Glomerular visceral epithelial cell (primary cell): ENCODE results near the gene CRY2.
"Not testable (repeated sequence)": the region's sequence is repeated elsewhere in the genome, so short reads cannot be mapped to it uniquely, and the experiment has no call there.

ENCODE experiments used
- DNase-seq: peaks from one replicate; pipeline ENCODE4 v3.0.0-alpha.2; 2016; ENCODE audit errors: extremely low spot score

The CRY2 gene

GRCh38 chr11:45846974-45847910, at the start of gene CRY2:
CRY2 (plus strand) TSS chr11:45847475; CDS start chr11:45847491, 16 bp downstream.
- peak; percentile 98 for DNase-seq

DNA sequence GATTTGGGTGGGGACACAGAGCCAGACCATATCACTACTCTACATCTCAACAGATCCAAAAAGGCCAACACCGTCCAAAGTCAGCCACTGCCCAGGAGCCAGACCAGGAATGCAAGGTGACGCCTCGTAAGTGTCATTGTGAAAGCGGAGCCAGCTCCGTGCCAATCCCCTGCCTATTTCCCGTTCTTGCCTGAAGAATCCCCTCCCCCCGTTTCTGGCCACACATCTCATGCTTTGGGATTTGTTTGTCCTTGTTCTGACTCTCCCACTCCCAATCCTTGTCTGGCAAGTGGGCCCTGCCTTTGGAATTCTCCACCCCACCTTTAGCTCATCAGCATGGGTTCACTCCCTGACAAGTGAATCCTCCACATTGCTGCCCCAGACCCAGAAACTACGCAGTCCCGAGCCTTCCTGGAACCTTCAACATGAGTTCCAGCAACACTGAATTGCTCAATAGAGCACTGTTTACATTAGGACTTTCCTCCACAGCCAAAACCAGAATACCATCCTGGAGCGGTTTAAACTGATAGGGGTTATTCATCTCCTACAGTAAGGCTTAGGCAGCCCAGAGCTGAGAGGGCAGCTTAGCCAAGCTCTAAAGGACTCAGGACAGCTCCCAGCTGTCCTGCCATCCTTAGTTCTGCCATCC, 48.4 kb upstream of the CRY2 start:
- DNase-seq: no peak

- no peak for DNase-seq
Measured at GRCh38 chr11:45799562-45799961, 47.7 kb upstream of the CRY2 start.

- DNase-seq: no peak
Measured at GRCh38 chr11:45800261-45800660, 47.0 kb upstream of the CRY2 start.

GRCh38 chr11:45801723-45802315, 45.5 kb upstream of the CRY2 start:
- no peak for DNase-seq

- DNase-seq: no peak
Measured at GRCh38 chr11:45802531-45803317, 44.6 kb upstream of the CRY2 start.

DNA sequence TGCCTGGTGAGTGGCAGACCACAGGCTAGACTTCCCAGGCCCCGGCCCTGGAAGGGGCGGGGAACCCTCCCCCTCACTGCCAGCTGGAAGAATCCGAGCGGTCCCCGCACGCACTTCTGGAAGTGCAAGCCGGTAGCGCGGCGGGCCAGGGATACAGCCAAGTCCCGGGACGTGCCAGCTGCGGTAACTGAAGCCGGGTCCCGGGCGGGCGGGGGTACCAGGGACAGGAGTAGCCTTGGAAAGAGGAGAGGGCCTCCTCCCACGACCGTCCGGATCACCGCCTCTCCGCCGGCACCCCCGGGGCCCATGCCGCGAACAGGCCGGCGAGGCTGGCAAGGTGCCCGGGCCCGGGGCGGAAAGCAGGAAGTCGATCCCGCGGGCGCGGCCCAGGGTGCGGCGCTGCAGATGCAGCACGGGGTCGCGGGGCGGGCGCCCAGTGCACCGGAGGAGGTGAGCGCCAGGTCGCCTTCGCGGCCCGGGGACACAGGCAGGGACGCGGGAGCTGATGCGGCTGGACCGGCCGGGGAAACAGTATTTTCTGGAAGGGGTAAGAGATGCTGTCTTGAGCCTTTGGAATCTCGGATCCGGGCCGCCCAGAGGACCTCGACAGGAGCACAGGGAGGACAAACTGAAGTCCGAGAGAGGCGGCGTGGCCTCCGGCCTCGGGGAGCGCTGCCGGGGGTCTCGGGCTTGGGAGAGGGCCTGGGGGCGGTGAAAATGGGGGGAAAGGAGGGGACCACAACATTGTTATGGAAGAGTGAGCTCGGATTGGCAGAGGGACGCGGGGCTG, 43.1 kb upstream of the CRY2 start:
- DNase-seq: peak; percentile 52

GRCh38 chr11:45804761-45805304, 42.4 kb upstream of the CRY2 start, which contains the start of gene SLC35C1:
SLC35C1 (plus strand) TSS chr11:45805149; CDS start chr11:45805802, 653 bp downstream.
- peak; percentile 92 for DNase-seq

DNA sequence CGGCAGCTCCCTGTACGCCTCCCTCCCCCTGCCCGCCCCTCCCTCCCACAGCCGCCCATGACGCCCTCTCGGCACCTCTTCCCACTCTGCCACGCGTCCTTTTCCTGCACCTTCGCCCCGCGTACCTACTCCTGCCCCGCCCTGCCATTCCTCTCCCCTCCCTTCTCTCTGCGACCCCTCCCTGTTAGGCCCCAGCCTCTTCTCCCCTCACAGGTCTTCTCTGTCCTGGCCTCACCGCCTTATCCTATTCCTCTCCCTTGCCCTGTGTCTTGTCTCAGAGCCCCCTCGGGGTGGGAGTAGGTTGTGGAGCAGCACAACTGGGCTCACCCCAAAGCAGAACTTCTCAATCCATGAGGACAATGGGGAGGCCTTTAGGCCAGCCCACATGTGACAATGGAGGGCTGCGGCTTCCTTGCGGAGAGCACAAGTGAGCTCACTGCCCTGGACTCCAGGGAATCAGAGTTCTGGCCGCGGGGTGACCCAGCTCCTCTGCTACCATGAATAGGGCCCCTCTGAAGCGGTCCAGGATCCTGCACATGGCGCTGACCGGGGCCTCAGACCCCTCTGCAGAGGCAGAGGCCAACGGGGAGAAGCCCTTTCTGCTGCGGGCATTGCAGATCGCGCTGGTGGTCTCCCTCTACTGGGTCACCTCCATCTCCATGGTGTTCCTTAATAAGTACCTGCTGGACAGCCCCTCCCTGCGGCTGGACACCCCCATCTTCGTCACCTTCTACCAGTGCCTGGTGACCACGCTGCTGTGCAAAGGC, 41.8 kb upstream of the CRY2 start:
- peak; percentile 60 for DNase-seq

DNA sequence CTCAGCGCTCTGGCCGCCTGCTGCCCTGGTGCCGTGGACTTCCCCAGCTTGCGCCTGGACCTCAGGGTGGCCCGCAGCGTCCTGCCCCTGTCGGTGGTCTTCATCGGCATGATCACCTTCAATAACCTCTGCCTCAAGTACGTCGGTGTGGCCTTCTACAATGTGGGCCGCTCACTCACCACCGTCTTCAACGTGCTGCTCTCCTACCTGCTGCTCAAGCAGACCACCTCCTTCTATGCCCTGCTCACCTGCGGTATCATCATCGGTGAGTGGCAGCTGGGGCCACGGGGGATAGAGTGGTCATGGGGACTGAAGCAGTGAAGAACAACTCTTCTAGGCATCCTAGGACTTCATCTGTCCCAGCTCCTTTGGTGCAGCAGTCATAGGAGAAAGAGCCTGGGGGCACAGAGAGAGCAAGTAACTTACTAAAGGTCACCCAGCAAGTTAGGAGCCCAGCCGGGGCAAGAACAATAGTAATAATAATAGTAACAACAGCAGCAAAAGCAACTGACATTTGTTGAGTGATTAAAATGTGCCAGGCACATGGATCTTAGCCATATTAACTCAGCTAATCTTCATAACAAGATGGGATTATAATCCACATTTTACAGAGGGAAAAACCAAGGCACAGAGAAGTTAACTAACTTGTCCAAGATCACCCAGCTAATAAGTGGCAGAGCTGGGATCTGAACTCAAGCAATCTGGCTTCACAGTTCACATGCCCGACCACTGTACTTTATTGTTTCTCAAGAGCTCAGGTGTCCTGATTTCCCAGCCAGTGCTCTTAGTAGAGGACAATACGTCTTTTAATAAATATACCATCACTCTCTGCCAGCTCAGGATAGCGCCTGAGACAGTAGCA, 41.0 kb upstream of the CRY2 start:
- no peak for DNase-seq

GRCh38 chr11:45806937-45807791, 40.1 kb upstream of the CRY2 start:
- no peak for DNase-seq

DNA sequence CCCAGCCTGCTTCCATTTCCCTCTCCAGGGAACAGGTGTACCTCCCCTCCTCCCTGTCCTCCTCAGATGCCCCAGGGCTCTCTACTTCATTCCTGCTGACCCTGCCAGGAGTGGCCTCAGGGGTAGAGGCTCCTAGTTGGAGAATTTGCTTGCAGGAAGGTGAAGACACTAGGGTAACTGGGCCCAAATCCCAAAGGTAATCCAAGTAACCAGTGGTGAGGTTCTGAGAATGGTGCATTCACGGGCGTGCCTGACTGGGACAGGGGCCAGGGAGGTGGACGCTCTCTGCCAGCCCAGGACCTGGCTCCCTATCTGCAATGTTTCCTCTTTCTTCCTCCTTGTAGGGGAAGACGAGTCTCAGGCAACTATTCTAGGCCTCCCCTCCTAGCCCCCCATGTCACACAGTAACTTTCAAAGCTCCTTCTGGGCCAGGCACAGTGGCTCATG, 39.5 kb upstream of the CRY2 start:
- DNase-seq: no peak

DNA sequence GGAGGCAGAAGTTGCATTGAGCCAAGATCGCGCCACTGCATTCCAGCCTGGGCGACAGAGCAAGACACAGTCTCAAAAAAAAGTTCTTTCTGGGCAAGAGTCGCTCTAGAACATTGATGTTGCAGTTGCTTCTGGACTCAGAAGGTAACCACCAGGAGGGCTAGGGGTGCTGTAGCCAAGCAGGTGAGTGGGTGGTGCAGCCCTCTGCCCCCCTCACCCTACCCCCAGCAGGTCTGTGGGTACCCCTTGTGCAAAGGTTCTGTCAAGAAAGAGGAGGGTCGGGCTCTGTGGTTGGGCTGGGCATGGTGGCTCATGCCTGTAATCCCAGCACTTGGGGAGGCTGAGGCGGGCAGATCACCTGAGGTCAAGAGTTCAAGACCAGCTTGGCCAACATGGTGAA, 38.8 kb upstream of the CRY2 start:
- DNase-seq: not testable (repeated sequence)

- no peak for DNase-seq
Measured at GRCh38 chr11:45809456-45810395, 37.5 kb upstream of the CRY2 start.

- DNase-seq: no peak
Measured at GRCh38 chr11:45810431-45811108, 36.7 kb upstream of the CRY2 start.

- no peak for DNase-seq
Measured at GRCh38 chr11:45811109-45811435, 36.2 kb upstream of the CRY2 start.
